ENCODE measurements around the gene CHST15.
"Not testable (repeated sequence)": the region's sequence is repeated elsewhere in the genome, so short reads cannot be mapped to it uniquely, and the experiment has no call there.

The CHST15 gene

DNA sequence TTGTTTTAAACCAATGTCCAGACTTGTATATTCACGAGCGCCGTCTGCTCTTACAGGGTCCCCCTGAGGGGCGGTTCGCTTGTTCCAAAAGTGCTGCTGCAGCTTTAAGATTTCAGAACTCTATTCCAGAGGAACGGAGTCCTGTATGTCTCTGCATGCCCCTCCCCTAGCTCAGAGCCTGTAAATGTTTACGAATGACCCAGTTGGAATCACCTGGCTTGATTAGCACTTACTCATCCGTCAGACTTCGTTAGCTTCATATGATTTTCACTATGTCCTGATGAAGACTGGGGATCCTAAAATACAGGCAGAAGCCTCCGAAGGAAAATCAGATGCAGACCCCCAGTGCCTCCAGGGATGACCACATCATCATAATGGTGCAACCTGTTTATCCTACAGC, 4.5 kb upstream of the CHST15 start:
- no peak for DNase-seq

DNA sequence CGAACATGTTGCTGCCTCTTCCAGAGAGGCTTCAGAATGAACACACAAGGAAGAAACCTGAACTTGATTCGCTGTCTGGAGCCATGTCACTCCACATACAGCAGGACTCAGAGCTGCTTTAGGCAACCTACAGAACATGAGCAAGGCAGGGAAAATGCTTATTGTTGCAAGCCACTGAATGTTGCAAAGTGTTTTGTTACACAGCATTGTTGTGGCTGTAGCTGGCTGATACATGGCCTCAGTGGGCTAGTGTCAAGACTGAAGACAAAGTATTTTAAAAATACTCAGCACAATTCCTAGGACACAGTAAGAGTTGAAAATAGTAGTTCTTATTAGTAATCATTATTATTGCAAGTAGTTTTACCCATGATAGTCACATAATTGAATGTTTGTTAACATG, 3.1 kb upstream of the CHST15 start:
- DNase-seq: no peak

DNA sequence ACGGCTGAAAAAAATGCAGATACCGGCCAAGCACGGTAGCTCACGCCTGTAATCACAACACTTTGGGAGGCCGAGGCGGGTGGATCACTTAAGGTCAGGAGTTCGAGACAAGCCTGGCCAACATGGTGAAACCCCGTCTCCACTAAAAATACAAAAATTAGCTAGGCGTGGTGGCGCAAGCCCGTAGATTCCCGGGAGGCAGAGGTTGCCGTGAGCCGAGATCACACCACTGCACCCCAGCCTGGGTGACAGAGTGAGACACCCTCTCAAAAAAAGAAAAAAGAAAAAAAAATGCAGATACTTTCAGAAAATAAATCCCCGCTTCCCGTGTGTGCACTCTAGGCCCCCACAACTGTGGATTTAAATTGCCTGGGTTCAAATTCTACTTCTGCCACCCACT, 2.4 kb upstream of the CHST15 start:
- DNase-seq: not testable (repeated sequence)

DNA sequence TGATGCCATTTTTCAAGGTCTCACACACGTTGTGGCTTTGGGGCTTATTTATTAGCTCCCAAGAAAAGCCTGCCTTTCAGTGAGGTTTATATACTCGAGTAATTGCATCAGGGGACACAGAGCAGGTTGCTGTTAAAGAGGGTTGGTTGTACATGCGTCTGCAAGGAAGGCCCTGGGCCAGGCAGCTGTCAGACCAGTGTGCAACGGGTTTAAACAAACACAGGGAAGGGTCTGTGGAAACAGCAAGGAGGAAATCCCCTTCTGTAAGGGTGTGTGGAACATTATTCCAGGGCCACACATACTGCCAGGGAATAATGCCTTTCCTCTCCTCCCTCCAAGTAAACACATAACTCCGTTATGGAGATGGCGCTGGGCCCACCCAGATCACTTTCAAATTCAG, 1.7 kb upstream of the CHST15 start:
- no peak for DNase-seq

DNA sequence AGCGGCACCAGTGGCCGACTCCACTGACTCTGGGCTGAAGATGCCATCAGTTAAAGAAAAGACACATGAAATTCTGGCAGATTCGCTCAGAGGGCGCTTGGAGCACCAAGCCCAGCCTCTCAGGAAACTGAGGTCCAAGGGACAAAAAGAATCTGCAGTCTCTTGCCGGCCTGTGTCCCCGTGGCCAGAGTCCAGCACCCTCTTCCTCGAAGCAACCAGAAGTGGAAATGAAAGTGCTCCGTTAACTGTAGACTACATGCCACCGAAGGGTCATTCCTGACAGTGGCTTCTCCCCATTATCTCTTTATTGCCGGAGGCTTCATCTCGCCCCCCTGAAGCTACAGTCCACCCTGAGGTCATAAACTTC, 1.0 kb upstream of the CHST15 start:
- DNase-seq: no peak

DNA sequence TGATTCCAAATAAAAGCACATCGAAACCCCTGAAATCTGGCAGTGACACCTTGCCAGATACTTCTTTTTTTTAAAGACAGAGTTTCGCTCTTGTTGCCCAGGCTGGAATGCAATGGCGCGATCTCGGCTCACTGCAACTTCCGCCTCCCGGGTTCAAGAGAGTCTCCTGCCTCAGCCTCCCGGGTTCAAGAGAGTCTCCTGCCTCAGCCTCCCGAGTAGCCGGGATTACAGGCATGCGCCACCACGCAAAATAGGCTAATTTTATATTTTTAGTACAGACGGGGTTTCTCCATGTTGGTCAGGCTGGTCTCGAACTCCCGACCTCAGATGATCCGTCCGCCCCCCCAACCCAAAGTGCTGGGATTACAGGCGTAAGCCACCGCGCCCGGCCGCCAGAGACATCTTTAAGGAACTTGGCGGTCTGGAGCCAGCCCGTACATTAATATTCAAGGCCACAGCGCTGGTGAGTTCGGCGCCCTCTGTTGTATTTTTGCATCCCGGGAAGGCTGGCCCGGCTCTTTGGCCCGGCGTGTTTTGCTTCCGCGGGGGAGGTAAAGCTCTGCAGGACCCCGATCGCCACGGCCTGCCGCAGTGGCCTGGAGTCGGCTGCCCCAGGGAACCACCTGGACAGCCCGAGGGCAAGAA, 498 bp upstream of the CHST15 start:
- not testable (repeated sequence) for DNase-seq

DNA sequence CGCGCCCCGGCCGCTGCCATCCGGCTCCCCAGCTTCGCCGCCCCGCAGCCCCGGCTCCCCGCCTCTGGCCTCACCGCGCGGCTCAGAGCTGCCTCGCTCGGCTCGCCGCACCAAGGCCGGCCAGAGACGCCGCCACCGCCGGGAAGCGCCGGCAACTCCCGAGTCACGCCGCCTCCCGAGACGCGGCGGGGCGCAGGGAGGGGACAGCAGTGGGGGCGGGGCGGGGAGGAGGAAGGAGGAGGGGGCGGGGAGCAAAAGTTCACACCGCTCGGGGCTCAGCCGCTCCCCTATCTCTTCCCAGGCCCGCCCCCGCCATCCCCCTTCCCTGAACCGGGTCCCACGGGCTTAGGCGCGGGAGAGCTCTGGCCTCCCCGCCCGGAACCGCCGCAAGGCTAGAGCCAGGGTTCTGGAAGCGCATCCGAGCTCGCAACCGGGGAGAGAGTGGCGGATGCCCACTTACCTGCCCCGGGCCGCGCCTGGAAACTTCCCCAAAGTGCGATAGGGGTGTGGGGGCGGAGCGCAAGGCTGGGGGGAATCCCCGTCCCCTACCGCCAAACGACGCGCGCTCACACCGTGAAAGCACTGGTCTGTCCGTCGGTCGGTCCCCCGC, 1.0 kb downstream of the CHST15 start:
- peak; percentile 57 for DNase-seq

DNA sequence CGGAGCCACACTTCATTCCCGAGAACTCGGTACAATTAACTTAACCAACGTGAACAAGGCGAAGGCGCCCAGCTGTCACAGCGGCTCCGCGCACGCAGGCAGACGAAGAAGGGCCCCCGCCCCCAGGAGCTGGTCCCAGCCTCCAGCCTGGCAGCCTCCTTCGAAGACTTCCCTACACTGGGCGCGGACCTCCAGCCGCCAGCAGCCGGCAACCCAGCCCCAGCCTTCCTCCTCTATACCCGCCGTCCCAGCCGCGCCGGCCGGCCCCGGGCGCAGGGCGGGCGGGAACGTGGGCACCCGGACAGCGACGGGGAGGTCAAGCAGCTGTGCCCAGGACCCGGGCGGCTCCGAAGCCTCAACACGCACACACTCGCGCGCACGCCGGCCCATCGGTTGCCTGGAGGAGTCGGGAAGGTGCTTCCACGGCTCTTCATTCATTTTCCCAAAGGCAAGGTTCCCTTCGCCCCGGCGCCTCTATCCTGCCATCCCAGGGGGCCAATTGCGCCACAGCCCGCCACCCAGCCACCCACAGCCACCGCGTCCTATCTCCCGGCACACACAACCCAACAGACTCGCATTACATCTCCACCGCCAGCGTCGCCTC, 1.6 kb downstream of the CHST15 start:
- DNase-seq: no peak

DNA sequence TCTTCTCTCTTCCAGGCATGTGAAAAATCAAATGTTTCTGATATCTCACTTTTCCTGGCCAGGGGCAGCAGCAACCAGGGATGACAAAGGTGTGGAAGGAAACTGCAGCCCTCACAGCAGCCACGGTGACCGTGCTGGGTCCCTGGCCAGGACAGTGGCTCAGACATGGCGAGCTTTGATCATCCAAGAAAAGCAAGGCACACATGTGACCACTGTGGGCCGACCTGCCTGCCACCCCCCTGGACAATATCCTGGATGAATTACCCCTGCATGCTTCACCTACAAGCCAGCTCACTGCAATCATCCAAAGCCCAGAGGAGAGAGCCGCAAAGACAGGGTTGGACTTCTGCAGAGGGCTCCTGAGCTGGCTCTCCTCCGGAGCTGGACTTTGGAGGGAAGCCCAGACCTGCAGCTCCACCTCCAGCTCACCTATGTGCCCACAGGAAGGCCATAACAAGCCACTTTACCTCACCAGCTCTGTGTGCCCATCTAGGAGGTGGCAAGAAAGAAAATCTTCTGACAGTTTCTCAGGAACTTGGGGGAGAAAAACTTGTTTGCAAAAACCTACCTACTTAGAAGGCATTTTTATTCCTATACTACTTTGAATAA, 2.7 kb downstream of the CHST15 start:
- DNase-seq: no peak

DNA sequence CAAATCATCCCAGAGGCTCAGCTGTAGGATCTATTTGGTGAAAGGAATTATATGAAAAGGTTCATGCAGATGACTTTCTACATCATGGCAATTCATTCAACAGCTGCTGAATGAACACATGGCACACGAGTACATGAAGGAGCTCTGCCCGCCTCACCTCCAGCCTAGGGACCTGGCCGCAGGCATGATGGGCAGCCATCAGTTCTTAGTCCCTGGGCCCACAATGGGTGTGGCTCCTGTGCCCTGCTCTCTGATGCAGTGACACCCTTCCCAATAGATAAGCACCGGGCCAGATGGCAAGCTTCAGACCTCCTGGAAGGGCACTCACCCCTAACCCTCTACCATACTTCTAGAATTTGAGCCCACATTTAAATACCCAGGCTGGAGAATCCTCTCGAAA, 3.5 kb downstream of the CHST15 start:
- no peak for DNase-seq

DNA sequence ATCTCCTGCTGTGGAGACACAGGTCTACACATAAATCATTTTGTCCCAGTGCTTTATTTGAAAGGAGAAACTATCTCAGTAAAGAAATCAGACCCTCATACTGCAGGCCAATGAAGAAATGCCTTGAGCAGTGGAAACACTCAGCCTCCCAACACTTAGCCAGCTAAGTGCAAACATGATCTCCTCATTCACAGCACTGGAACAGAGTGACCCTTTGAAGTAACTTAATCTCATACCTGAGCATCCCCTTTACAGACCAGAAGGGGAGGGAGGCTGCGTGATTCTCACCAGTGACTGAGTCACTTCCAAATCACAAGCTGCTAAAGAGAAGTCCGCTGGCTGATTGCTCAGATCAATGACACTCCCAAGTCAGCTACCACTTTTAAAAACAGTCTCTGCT, 4.5 kb downstream of the CHST15 start:
- DNase-seq: no peak

DNA sequence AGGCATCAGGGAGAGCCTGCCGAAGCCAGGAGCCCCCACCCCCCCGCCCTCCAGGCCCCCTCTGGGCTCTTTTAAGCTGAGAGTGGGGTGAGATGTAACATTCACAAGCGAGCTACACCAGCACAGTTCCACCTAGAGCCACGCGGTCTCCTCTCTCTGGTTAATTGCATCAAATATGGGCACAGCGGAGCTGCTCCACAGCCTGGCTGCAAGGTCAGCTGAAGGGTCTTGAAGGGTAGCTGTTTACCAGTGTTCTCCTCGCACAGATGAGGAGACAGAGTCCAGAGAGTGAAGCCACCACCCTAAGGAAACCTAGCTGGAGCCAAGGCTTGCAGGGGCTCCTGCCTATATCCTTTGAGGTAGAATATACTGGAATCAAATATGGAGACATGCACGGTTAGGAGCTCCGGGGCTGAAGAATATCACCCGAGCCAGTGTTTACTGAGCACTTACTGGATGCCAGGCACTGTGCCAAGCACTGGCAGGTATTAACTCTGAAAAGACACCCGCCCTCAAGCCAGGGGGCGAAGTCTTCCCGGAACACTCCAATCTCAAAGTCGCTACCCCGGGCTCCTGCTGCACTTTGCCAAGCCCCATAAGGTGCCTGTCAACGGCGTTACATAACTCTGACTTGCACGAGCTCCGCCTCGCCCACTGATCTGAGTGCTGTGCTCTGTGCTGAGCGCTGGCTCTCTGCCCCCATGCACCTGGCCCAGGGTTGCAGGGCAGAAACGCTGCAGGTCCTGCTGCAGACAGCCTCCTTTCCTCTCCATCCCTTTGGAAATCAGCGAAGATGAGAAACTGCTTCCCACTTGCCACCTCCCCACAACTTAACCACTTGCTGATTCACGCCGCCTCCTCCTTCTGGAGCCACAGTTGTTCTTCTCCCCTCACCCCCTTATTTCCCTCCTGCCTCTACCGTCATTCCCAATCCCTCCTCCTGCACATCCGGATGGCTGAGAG, 5.4 kb downstream of the CHST15 start:
- DNase-seq: no peak

DNA sequence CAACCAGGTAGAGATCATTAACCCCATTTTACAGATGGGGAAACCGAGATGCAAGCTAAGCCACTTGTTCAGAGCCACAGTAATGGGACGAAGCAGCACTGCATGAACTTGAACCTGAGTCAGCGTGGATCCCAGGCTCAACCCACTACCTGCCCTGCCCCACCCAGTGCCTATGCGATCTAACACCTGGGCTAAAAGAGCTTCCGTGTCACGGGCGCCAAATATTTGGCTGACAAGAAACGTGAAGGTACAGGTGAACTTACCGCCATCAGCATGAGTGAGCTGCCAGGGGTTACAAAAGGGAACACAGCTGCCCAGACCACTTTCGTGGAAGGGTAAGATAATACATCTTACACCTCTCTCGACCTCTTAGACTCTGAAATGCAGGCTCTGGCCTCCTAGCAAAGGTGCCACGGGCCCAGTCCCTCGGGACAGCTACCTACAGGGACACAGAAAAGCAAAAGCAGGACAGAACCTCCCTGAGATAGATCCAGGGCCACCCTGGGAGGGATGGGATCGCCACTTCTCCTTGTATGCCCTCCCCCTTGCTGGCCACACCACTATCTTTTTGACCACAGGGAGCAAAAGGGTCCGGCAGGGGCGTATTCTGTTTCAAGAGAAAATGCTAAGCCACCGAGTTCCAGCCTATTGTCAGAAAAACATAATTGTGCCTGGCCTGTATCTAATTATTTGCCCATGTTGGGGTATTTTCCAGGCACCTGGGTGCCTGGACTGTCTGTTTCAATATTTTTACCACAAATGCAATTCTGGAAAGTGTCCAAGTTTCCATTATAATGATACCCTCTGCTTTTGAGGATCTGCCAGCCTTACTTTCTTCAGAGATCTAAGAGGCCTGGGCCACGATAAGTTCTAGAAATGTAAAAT, 6.4 kb downstream of the CHST15 start:
- no peak for DNase-seq

DNA sequence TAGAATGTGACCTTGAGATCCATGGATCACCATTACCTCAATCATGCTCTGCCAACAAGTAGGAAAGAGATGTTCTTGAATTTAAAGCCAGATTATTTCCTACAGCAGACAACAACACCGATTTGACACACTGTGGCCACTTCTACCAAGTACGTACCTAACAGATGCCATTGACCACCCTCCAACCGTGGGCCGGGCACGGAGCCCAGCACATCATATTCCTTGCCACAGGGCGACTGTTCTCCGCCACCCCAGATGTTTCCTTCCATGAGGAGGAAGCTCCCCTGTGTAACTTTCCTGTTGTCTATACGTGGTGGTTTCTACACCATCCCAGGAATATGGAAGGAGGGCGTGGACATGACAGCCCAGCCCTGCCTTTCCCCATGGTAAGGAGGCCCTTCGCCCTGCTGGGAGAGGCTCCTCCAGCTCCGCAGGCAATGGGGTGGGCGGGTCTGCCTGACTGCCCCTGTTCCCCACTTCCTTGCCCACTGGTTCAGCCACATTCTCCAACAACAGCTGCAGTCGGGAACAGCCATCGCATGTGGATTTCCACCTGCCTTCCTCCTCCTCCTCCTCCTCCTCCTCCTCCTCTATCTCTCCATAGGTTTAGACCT, 7.2 kb downstream of the CHST15 start:
- DNase-seq: no peak

DNA sequence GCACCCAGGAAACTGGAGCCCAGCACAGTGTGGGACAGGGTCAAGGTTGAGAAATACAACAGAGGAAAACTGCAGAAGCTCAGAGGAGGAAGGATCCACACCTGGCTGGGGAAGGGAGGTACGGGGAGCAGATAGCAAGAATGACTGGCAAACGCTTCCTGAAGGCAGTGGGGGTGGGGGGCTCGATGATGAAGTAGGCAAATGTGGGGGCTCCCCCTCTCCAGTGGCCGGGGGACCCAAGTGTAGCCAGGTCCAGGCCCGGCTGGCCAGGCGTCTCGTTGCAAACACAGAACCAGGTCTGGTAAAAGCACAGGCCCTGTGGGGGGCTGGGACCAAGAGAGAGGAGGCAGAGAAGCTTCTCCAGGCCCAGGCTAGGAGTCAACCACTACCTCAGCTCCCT, 7.7 kb downstream of the CHST15 start:
- DNase-seq: no peak

DNA sequence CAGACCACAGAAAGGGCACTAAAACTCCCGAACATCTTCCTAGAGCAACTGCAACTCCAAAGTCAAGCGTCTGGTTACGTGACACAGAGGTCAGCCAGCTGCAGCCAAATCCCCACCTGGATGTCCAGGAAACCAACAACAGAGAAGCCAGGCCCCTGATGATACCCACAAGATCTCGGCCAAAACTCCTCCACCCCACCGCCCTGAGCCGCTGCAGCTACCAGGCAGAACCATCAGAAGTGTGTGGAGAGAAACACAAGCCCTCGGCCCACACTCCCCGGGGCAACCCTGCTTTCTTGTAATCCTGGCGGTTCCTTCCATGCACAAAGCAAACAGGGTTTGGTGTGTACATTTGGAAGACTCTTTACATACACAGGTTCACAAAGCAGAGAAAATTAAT, 8.7 kb downstream of the CHST15 start:
- DNase-seq: no peak

DNA sequence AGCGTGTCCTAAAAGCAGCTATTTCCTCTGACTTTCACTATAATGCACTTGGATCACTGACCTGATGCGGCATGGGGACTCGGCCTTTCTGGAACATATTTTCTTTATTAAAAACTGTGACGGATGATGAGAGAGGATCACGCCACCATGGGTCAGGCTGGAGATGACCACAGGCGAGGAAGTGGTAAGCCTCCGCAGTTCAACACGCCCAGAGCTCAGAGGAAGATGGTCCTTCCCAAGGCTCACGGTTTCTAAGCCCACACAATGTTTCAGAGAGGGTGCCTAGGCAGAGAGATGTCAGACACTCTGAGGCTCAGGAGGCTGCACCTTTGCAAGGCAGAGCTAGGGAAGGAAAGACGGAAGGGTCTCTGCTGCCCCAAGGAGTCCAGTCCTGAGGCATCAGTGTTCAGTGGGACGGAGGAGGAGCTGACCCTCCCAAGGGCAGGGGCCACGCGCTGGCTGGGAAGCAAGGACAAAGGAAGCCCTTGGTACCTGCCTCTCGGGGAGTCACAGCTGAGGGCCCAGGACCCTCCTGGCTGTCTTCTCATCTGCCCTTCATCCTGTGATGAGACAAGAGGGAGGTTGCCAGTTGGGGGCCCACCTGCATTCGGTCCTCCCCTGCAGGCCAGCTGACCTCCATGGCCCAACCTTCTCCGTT, 9.5 kb downstream of the CHST15 start:
- no peak for DNase-seq

DNA sequence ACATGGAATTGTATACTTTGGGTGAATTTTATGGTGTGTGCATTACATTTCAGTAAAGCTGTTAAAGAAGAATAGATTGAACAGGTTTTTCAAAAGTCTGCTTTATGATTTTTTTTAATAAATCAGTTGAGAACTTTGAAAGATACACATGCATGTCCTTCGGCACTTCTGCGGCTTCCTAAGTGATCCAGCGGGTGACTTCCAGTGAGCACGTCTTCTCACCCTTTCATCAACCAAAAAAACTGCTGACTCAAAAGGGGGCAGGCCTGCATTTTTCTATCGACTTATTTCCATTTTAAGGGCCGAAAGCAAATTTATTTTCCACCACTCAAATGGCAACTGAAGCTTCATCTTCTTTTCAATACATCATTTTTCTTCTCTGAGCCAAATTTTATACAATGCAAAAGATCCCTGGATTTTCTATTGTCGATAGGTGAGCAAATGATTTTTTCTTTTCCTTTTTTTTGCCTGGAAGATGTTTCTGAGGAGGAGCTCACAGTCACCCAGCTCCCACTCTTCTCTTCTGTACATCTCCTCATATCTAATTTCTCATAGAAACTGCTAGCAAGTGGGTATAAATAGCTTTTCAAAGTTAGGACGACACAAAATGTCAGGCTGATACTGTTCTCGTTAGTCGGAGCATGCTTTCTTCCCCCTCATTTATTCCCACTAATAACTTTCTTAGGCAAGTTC, 10.2 kb downstream of the CHST15 start:
- DNase-seq: no peak

DNA sequence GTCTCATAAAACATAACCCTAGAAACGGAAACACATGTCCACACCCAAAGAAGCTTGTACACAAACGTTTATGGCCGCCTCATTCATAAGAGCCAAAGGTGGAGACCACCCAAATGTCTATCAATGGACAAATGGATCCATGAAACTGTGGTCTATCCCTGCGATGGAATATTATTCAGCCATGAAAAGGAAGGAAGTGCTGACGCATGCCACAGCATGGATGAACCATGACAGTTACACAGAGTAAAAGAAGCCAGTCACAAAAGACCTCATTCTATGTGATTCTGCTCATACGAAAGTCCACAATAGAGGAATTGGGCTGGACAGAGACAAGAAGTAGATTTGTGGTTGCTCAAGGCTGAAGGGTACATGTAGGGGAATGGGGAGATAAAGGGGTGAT, 10.8 kb downstream of the CHST15 start:
- DNase-seq: no peak

DNA sequence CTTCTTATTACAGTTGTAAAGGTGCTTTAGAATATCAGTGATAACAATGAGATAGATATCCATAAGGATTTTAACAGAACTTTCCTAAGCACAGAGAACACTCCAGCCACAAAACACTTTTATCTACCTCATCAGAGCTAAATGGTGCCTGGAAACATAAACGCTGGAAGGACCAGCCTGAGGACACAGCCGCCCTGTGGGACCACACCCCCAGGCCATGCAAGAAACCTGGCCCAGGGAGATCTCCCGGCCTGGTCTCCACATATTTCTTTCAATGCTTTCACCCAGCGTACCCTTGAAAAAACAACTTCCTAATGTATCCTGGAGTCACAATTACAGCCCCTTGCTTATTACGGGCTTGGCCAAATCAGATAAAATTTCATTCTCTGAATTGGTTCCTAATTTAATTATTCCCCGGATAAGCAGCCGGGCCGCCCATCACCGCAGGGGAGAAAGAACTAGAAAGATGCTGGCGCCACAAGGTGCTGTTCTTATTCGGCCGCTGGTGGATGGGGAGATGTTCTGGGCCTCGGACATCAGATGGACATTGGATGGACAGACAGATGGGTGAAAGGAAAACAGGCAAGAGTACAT, 11.8 kb downstream of the CHST15 start:
- no peak for DNase-seq
